HG03571 (cell line): ENCODE data around the gene NFIX.
"Not testable (repeated sequence)": the region's sequence is repeated elsewhere in the genome, so short reads cannot be mapped to it uniquely, and the experiment has no call there.

ENCODE experiments used
- ATAC-seq: cut with Tn5 transposase; IDR thresholded peaks from one replicate; pipeline ENCODE4 v1.9.1; 2021; ENCODE audit not compliant: unreplicated experiment

The NFIX gene

GRCh38 chr19:12994701-12995595 is at the start of gene NFIX:
Gene NFIX (plus strand): TSS chr19:12995475. CDS start chr19:12995838, 363 bp downstream.
- ATAC-seq, result no peak

- peak; percentile 50 for ATAC-seq
These were observed 49.7 kb upstream of the NFIX start, which contains the start of gene RAD23A for GRCh38 chr19:12945479-12946091. Gene RAD23A (plus strand): TSS chr19:12945862. CDS start chr19:12945949, 87 bp downstream.

- ATAC-seq, result peak; percentile 31
These were observed 49.1 kb upstream of the NFIX start for GRCh38 chr19:12946092-12946721.

GRCh38 chr19:12946731-12947496 is 48.4 kb upstream of the NFIX start:
- no peak for ATAC-seq

GRCh38 chr19:12947702-12948611 is 47.3 kb upstream of the NFIX start:
- ATAC-seq, result no peak

GRCh38 chr19:12948612-12949362 is 46.5 kb upstream of the NFIX start:
- no peak for ATAC-seq

- no peak for ATAC-seq
These were observed 45.7 kb upstream of the NFIX start for GRCh38 chr19:12949363-12950283.

- not testable (repeated sequence) for ATAC-seq
These were observed 43.2 kb upstream of the NFIX start for GRCh38 chr19:12952050-12952449.

GRCh38 chr19:12952488-12953137 is 42.7 kb upstream of the NFIX start:
- no peak for ATAC-seq

GRCh38 chr19:12953138-12953798 is 42.0 kb upstream of the NFIX start:
- ATAC-seq, result no peak

- ATAC-seq, result no peak
These were observed 41.3 kb upstream of the NFIX start for GRCh38 chr19:12953799-12954611.

- ATAC-seq, result no peak
These were observed 40.7 kb upstream of the NFIX start for GRCh38 chr19:12954612-12954962.

- ATAC-seq, result not testable (repeated sequence)
These were observed 39.7 kb upstream of the NFIX start for GRCh38 chr19:12955575-12955974.

GRCh38 chr19:12955996-12956395 is 39.3 kb upstream of the NFIX start:
- ATAC-seq, result no peak

GRCh38 chr19:12956446-12957388 is 38.6 kb upstream of the NFIX start, which contains the start of gene GADD45GIP1:
Gene GADD45GIP1 (minus strand): TSS chr19:12957223. CDS start chr19:12957212, 11 bp downstream.
- ATAC-seq, result peak; percentile 68
